ENCODE results near the gene WWC1. TPM values are rescaled to one million over a fixed set of nuclear protein-coding genes. Genes with fewer than 3 reads are reported as not detected.

Gene WWC1
- total and polyA plus RNA-seq, 10 of the 15 experiments (the other 5 are each of a cell fraction or from before 2014, with no cell fraction given): 0.50 to 7.8 (median 2.5) TPM

- H4K20me1 ChIP-seq (ENCODE audit: control insufficient read depth, insufficient read depth): no peaks in the 10 kb centered on the region
- CTCF ChIA-PET: no interaction called here
- ATAC-seq (no peak), FAIRE-seq (no peak), DNase-seq (ENCODE audit: low read depth, low spot score) (no peak)
- in situ Hi-C loops (cut with MboI) (no loop called here), intact Hi-C loops (cut with micrococcal nuclease; ENCODE audit: unreplicated experiment) (no loop called here)
- H3K9ac ChIP-seq (ENCODE audit: control insufficient read depth, insufficient read depth, low read length): no peak overlapping the region
- H3K4me2 ChIP-seq (ENCODE audit: control insufficient read depth, insufficient read depth): no peak overlapping the region
- 71% methylated on average over 5 of the region's 5 CpGs for WGBS (ENCODE audit: insufficient coverage, insufficient replicate concordance, low lambda C conversion rate, missing lambda C conversion rate)
- no peak overlapping the region for H3K27ac ChIP-seq (ENCODE audit: control insufficient read depth, insufficient read depth)
- no TSS peak for BruUV-seq (replicated peaks)
- POLR2A ChIA-PET: interaction anchor here (0.6 kb wide), 1 partner anchor 50 kb away, joined by 3 read pairs; no protein-coding TSS in a partner anchor
- SMC1A ChIA-PET (ENCODE audit: uncharacterized antibody, unreplicated experiment): no interaction called here
- H3K36me3 ChIP-seq (ENCODE audit: control insufficient read depth in 2 of 2, insufficient read depth in 2 of 2, low read length in 1 of 2): no peaks in the 10 kb centered on the region
- H3K27me3 ChIP-seq (replicated peaks in 1 of 2; ENCODE audit: control insufficient read depth in 2 of 2, insufficient read depth in 2 of 2, low read length in 1 of 2): no peaks in the 10 kb centered on the region; a peak in 1 of 4 replicates
- H3K79me2 ChIP-seq (ENCODE audit: control insufficient read depth, insufficient read depth, low read length): no peaks in the 10 kb centered on the region
- H3K4me3 ChIP-seq: no peak overlapping the region
- no peaks in the 10 kb centered on the region for H3K9me3 ChIP-seq (replicated peaks; ENCODE audit: control insufficient read depth, insufficient read depth, low read length)
- no peak overlapping the region for H2AFZ ChIP-seq (ENCODE audit: control insufficient read depth, low read depth, low read length)
- peaks cover 3% of the 10 kb centered on the region for H3K4me1 ChIP-seq (ENCODE audit: control insufficient read depth, insufficient read depth, low read length)
- RAD21 ChIA-PET (ENCODE audit: unreplicated experiment): interaction anchor here (0.6 kb wide), 1 partner anchor 17 kb away, joined by 3 read pairs; no protein-coding TSS in a partner anchor
- no peak for TF ChIP-seq RAD21 (IDR thresholded peaks at IDR 0.05; ENCODE audit: insufficient read depth, low read depth, low read length)
- TF ChIP-seq, protein P1, sequence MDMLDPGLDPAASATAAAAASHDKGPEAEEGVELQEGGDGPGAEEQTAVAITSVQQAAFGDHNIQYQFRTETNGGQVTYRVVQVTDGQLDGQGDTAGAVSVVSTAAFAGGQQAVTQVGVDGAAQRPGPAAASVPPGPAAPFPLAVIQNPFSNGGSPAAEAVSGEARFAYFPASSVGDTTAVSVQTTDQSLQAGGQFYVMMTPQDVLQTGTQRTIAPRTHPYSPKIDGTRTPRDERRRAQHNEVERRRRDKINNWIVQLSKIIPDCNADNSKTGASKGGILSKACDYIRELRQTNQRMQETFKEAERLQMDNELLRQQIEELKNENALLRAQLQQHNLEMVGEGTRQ (IDR thresholded peaks at IDR 0.05; ENCODE audit: borderline replicate concordance, low read depth, low read length): no peak
- no peak for TF ChIP-seq TBL1XR1 (IDR thresholded peaks at IDR 0.05; ENCODE audit: low read depth, low read length)
- no peak for TF ChIP-seq ESRRA (IDR thresholded peaks at IDR 0.05; ENCODE audit: low read length)
- TF ChIP-seq NRF1 (conservative IDR thresholded peaks at IDR 0.05; ENCODE audit: low read depth, low read length): no peak
- TF ChIP-seq SUPT20H (IDR thresholded peaks at IDR 0.05; ENCODE audit: borderline replicate concordance, control insufficient read depth, low read depth, low read length): no peak
- TF ChIP-seq ZNF622 (IDR thresholded peaks at IDR 0.05): no peak
- no peak for TF ChIP-seq CEBPB (IDR thresholded peaks at IDR 0.05; ENCODE audit: borderline replicate concordance in 1 of 2, low read depth in 2 of 2, low read length in 2 of 2)
- no peak for TF ChIP-seq RELB (IDR thresholded peaks at IDR 0.05; ENCODE audit: low read depth)
- TF ChIP-seq SKIL (IDR thresholded peaks at IDR 0.05; ENCODE audit: low read depth, poor library complexity, severe bottlenecking): no peak
- TF ChIP-seq NFIC (IDR thresholded peaks at IDR 0.05; ENCODE audit: low read depth, low read length): no peak
- TF ChIP-seq PRDM15 (CRISPR knock-in tag; IDR thresholded peaks at IDR 0.05): no peak
- TF ChIP-seq ATF7 (IDR thresholded peaks at IDR 0.05; ENCODE audit: low read depth): no peak
Measured at GRCh38 chr5:168303393-168304025, 12.1 kb downstream of the WWC1 start.
